Tibial nerve (tissue), 4 donors: ENCODE data around the gene GFRA3.

ENCODE experiments used
- EP300 ChIP-seq, 2 donors: sonication (generic); formaldehyde crosslinking; IDR thresholded peaks; one replicate each; pipeline ENCODE4 v1.6.1; 2017; ENCODE audit warnings: antibody characterized with exemption in 2 of 2, mild to moderate bottlenecking in 1 of 2
- POLR2A ChIP-seq, 2 donors: fragments of 450-650 bp; IDR thresholded peaks; one replicate each; pipeline ENCODE4 v1.6.1; 2017; ENCODE audit warnings: antibody characterized with exemption in 2 of 2, mild to moderate bottlenecking in 2 of 2, moderate library complexity in 2 of 2
- TF ChIP-seq, protein P1 (sequence below), 5 experiments: fragments of 200-600 bp in 3 of 5; fragments of 450-650 bp in 2 of 5; sonication (generic) in 3 of 5; IDR thresholded peaks; one replicate each; pipeline ENCODE4 v1.5.1; 2016 to 2019; ENCODE audit warnings: antibody characterized with exemption in 5 of 5, mild to moderate bottlenecking in 3 of 5, moderate library complexity in 2 of 5

DNA sequence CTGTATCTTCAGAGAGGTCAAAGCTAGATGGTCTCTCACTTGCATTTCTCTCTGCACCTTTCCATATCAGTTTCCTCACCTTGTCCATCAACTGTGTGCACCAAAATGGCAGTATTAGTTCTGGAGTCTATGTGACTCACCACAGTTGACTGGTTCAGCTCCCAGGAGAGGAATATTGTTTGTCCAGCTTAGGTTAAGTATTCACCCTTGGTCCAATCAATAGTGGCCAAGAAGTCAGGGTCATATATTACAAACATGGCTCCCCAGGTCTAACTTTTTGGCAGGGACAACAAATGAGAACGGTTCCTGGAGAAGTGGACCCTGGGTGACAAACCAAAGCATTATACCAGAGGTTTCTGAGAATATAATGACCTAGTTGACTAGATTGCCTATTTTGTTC is 36.4 kb downstream of the GFRA3 start:
- TF ChIP-seq POLR2A (IDR thresholded peaks at IDR 0.05), result no peak
- TF ChIP-seq, protein P1, sequence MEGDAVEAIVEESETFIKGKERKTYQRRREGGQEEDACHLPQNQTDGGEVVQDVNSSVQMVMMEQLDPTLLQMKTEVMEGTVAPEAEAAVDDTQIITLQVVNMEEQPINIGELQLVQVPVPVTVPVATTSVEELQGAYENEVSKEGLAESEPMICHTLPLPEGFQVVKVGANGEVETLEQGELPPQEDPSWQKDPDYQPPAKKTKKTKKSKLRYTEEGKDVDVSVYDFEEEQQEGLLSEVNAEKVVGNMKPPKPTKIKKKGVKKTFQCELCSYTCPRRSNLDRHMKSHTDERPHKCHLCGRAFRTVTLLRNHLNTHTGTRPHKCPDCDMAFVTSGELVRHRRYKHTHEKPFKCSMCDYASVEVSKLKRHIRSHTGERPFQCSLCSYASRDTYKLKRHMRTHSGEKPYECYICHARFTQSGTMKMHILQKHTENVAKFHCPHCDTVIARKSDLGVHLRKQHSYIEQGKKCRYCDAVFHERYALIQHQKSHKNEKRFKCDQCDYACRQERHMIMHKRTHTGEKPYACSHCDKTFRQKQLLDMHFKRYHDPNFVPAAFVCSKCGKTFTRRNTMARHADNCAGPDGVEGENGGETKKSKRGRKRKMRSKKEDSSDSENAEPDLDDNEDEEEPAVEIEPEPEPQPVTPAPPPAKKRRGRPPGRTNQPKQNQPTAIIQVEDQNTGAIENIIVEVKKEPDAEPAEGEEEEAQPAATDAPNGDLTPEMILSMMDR (IDR thresholded peaks at IDR 0.05), result no peak
- no peak for TF ChIP-seq EP300 (IDR thresholded peaks at IDR 0.05)
